OCI-LY3 (cell line): Measurements from ENCODE around the gene GPATCH3.

ENCODE experiments used
- CTCF ChIP-seq: fragments of 200-600, 300-600 bp; sonication (generic); IDR thresholded peaks from 2 replicates; pipeline ENCODE4 v1.5.1; 2014; ENCODE audit warnings: antibody characterized with exemption, low read length, low read depth
- EZH2phosphoT487 ChIP-seq: fragments of 200-600 bp; shearing (Covaris generic); IDR thresholded peaks from 2 replicates; pipeline ENCODE4 v1.6.1; 2018; ENCODE audit warnings: antibody characterized with exemption, mixed run types, low read depth

GRCh38 chr1:26938004-26938658, 37.9 kb upstream of the GPATCH3 start:
- TF ChIP-seq CTCF (no peak), EZH2phosphoT487 (no peak)
